HG03064 (cell line): Measurements from ENCODE around the gene GNAQ.

Experiments used
- ATAC-seq: cut with Tn5 transposase; IDR thresholded peaks from one replicate; pipeline ENCODE4 v1.9.1; 2021; ENCODE audit warnings: low read depth; ENCODE audit not compliant: unreplicated experiment

Gene GNAQ

DNA sequence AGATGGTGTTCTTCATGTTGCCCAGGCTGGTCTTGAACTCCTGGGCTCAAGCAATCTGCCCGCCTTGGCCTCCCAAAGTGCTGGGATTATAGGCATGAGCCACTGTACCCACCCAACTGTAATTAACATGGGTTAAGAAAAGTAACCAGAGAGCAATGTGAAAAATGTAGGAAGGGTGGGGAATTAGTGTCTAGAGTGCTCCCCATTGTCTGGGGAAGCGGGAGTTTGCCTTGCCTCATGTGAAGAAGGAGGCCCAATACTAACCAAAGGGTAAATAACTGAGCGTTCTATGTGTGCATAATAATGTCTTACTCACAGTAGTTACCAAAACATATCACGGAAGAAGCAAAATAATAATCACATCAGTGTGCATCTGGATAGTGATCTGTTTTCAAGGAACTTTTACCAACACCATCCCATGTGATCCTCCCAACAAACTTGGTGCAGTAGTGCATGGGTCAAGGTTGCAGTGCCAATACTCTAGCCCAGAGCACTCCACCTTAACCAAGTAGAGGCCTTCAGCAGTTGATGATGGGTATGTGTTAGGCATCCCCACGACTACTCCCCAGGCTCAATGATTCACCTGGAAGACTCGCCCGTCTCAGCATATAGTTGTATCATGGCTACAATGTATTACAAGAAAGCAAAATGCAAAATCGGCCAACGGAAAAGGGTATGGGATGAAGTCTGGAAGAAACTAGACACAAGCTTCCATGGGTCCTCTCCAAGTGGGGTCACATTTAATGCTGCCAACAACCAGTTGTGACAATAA is 26.2 kb downstream of the GNAQ start:
- no peak for ATAC-seq

GRCh38 chr9:78004478-78005229 is 27.0 kb downstream of the GNAQ start:
- ATAC-seq, result no peak

DNA sequence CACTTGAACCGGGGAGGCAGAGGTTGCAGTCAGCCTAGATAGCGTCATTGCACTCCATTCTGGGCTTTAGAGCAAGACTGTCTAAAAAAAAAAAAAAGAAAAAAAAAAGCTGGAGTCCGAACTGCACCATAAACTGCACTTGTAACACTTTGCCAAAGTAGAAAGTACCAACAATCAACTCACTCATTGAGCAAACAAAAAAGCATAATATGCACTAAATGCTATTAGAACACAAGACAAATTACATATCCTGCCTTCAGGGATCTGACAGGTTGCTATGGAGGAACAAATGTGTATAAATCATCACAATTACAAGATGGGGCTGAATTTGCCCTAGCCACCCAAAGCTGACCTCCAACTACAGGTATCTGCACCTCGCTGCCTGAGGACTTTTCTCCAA is 27.9 kb downstream of the GNAQ start:
- ATAC-seq, result no peak

GRCh38 chr9:78001946-78002731 is 29.5 kb downstream of the GNAQ start:
- no peak for ATAC-seq

GRCh38 chr9:78000221-78000620 is 31.4 kb downstream of the GNAQ start:
- ATAC-seq, result no peak

GRCh38 chr9:77999231-77999631 is 32.4 kb downstream of the GNAQ start:
- no peak for ATAC-seq

GRCh38 chr9:77997611-77998284 is 33.9 kb downstream of the GNAQ start:
- no peak for ATAC-seq

DNA sequence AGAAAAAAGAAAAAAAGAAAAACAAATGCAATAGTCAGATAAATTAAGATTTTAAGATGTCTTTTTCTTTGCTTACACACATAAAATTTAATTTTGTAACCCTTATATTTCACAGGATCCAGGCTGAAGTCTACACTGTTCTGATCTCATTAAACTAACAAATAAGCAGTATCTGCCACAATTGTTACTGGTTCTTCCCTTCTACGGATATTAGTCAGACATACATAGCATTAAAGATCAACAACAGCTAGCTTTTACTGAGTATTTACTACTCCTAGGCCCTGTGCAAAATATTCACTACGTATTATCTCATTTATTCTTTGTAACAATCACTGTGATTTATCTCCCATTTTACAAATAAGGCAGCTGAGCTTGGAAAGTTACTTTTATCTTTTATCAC is 34.9 kb downstream of the GNAQ start:
- ATAC-seq, result no peak

DNA sequence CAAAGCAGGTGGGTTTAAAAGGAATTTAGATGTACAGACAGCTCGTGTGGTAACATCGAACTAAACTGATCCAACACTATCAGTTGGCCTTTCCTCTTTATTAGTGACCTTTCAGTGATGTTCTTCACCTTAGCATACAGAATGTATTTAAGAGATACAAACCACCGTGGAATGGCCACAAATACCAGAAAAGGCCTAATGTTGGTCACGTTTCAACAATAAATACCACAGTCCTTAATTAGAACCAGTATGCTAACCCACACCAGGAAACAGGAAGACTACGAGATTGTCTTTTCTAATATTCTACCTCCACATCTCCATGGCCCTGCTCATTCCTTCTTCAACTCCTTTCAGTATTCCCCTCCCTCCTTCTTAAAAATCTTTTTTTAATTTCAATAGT is 40.4 kb downstream of the GNAQ start:
- ATAC-seq, result no peak

GRCh38 chr9:77989909-77990308 is 41.7 kb downstream of the GNAQ start:
- no peak for ATAC-seq

DNA sequence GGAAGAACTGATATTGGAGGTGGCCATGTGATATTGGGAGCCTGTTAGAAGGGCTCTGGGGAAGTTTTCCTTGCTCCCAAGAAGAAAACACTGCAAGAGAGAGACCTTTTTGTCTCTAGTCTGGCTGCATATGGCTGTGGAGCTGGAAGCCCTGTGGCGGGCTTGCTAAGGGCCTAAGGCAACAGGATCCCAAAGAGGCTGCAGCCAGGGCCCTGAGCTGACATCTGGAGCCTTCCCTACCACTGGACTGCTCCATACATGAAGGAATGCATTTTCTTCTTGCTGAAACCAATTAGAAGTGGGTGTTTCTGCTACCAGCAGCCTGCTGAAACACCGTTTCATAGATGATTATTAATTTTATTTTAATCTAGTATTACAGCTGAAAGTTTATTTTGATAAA is 42.2 kb downstream of the GNAQ start:
- no peak for ATAC-seq

DNA sequence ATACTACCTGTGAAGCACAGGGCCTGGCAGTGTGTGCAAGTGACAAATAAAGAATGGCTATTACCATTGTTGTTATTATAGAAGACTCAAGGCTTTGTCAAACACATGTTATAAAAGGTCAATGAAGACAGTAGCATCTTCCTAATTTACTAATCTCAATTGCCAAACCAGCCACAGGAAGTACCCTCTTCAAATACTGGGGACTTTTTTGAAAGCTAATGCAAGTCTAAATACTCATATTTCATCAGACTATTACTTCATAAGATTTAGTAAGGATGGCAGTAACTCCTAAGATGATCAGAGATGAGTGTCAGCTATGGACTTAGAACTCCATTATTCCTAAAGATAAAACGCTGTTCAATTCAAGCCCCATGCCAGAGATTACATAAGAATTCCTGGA is 43.0 kb downstream of the GNAQ start:
- ATAC-seq, result no peak

GRCh38 chr9:77987880-77988525 is 43.6 kb downstream of the GNAQ start:
- no peak for ATAC-seq

DNA sequence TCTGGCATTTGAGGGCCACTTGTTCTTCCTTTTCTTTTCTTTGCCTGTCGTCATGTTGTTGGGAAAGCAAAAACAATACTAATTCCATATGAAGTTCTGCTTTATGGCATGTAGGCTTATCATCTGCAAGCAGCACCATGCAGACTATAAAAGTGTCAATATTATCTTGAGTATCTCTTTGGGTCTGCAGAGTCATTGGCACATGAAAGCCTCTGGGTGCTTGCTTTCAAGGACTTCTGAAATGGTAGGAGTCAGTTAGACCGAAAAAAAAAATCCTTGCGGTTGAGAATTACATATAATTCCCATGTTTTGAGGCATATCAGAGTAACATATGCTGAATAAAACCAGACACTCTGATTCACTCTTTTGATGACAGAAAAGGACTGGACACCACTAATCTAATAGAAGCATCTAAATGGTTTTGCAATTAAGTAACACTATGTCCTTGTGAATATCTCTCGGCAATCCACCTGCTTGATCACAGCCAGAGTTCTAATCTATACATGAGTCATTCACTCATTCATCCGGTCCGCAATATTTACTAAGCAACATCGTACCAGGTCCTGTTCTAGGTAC is 44.4 kb downstream of the GNAQ start:
- ATAC-seq, result no peak

DNA sequence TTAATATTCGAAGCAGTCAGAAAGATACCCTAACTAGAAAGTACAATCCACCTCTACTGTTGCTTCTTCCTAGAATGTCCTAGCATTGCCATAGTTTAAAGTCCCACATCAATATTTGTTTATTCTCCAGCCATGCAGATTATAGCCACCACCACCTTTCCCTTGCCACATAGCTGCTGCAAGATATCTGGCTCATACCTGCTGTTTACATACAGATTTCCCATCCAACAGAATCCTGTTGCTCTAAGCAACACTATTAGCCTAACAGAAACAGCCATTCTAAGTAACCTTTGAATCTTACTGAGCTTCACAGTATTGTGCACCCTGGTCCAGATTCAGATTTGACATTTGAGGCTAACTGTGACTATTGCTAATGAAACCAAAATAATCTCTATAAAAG is 45.6 kb downstream of the GNAQ start:
- ATAC-seq, result no peak

GRCh38 chr9:77983320-77983662 is 48.3 kb downstream of the GNAQ start:
- ATAC-seq, result no peak

DNA sequence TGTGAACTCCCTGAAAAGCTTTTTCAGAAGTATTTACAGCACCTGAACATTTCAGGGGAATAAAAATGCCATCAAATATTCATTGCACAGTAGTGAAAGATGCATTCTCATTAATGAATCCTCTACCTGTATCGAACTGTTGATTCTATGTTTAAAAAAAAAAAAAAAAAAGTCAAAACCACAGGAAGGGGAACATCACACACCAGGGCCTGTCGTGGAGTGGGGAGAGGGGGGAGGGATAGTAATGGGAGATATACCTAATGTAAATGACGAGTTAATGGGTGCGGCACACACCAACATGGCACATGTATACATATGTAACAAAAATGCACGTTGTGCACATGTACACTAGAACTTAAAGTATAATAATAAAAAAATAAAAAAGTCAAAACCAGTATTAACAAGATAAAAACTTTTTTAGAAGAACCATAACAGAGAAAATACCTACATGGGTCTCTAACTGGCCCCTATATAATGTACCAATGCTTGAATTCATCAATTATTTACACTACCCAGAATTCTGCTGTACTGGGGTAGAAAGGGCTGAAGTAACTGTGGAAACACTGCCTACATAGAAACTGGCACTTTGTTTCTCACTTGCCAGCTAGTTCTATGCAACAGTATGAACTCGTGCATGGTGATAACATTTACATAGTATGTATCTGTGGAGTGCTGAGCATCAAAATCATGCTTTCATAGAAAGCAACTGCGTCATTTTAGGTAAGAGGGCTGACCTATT is 48.9 kb downstream of the GNAQ start:
- no peak for ATAC-seq

GRCh38 chr9:77981907-77982306 is 49.7 kb downstream of the GNAQ start:
- ATAC-seq, result no peak

GRCh38 chr9:77981332-77981731 is 50.3 kb downstream of the GNAQ start:
- ATAC-seq, result no peak
